Loucy (cell line): ENCODE data around the gene BRD3OS.
A peak's percentile ranks its signal among the peaks of the same experiment; 100 is the strongest.

Source experiments
- H2AFZ ChIP-seq: fragments of 200-600 bp; sonication (generic); 2 replicates; pipeline ENCODE4 v1.6.0; 2016; ENCODE audit warnings: antibody characterized with exemption, mild to moderate bottlenecking, low read length, moderate library complexity
- H3F3A ChIP-seq: fragments of 200-600 bp; 2 replicates; pipeline ENCODE4 v1.6.0; 2016; ENCODE audit warnings: antibody characterized with exemption, low read depth, mild to moderate bottlenecking
- H3K27me3 ChIP-seq: fragments of 200-600 bp; sonication (generic); 2 replicates; pipeline ENCODE4 v1.6.1; 2014; ENCODE audit warnings: low read length, mild to moderate bottlenecking; ENCODE audit not compliant: insufficient read depth, poor library complexity, severe bottlenecking
- H3K36me3 ChIP-seq: fragments of 200-600 bp; sonication (generic); 2 replicates; pipeline ENCODE4 v1.6.1; 2016; ENCODE audit warnings: low read length; ENCODE audit not compliant: insufficient read depth
- H3K4me1 ChIP-seq: fragments of 200-600 bp; sonication (generic); 2 replicates; pipeline ENCODE4 v1.5.1; 2014; ENCODE audit warnings: low read length, mild to moderate bottlenecking; ENCODE audit not compliant: insufficient read depth, poor library complexity, severe bottlenecking
- H3K4me2 ChIP-seq: fragments of 200-600 bp; sonication (generic); 2 replicates; pipeline ENCODE4 v1.6.0; 2014; ENCODE audit warnings: antibody characterized with exemption, low read length, low read depth, mild to moderate bottlenecking; ENCODE audit not compliant: poor library complexity, severe bottlenecking
- H3K4me3 ChIP-seq: fragments of 200-600 bp; sonication (generic); 2 replicates; pipeline ENCODE4 v1.5.1; 2014; ENCODE audit warnings: low read length, mild to moderate bottlenecking, mixed read lengths; ENCODE audit not compliant: poor library complexity, severe bottlenecking
- H3K79me2 ChIP-seq: fragments of 200-600 bp; sonication (generic); 2 replicates; pipeline ENCODE4 v1.6.1; 2014; ENCODE audit warnings: low read length; ENCODE audit not compliant: insufficient read depth
- H3K9ac ChIP-seq: fragments of 200-600 bp; sonication (generic); 2 replicates; pipeline ENCODE4 v1.6.0; 2014; ENCODE audit warnings: mild to moderate bottlenecking, low read depth, low read length, moderate library complexity; ENCODE audit not compliant: poor library complexity, severe bottlenecking
- H3K9me2 ChIP-seq: fragments of 200-600 bp; sonication (generic); replicated peaks from 2 replicates; pipeline ENCODE4 v1.6.1; 2016; ENCODE audit warnings: low read depth, low read length, mixed read lengths
- H3K9me3 ChIP-seq: fragments of 200-600 bp; sonication (generic); 2 replicates; pipeline ENCODE4 v1.6.1; 2014; ENCODE audit warnings: mild to moderate bottlenecking, antibody characterized with exemption, low read length, low read depth; ENCODE audit not compliant: insufficient read depth
- H4K20me1 ChIP-seq: fragments of 200-600 bp; sonication (generic); 2 replicates; pipeline ENCODE4 v1.6.0; 2014; ENCODE audit warnings: antibody characterized with exemption, low read length, mild to moderate bottlenecking; ENCODE audit not compliant: insufficient read depth, poor library complexity, severe bottlenecking
- EZH2phosphoT487 ChIP-seq: fragments of 200-600 bp; IDR thresholded peaks from 2 replicates; pipeline ENCODE4 v1.6.1; 2018; ENCODE audit warnings: antibody characterized with exemption, mild to moderate bottlenecking, moderate library complexity, borderline replicate concordance
- TF ChIP-seq, protein P1 (sequence below): fragments of 200-600 bp; sonication (generic); conservative IDR thresholded peaks from 2 replicates; pipeline ENCODE4 v1.5.1; 2014; ENCODE audit warnings: mild to moderate bottlenecking, antibody characterized with exemption, low read length

The BRD3OS gene

DNA sequence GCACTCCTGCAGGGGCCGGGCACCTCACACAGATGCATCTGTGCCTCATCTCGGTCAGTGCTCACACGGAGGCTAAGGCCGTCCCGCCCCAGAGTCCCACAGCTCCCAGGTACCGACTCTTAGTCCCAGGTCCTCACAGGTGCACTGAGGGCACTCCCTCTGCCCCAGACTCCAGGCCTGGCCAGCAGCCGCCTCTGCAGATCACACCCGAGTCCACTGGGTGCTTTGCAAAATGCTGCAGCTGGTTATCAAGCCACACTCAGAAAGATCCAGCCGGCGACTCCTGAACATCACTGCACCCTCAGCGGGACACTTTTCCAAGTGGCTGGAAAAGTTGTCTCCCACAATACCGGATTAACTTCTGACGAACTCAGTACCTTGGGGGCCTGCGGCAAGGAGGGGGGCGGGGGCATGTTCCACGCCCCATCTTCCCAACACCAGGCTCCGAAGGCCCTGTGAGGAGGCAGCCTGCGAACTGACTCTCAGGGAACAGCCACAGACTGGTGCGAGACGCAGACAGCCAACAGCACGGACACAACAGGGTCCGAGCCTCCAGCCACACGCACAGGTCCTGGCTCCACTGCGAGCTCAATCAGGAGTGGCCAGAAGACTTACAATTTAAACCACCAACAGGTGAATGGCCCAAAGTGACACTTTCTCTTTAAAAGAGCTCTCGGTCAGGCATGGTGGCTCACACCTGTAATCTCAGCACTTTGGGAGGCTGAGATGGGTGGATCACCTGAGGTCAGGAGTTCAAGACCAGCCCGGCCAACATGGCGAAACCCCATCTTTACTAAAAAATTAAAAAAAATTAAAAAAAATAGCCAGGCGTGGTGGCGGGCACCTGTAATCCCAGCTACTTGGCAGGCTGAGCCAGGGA lies 38.5 kb downstream of the BRD3OS start:
- H3K9ac ChIP-seq: no peak overlapping the region
- H2AFZ ChIP-seq: no peak overlapping the region
- TF ChIP-seq EZH2phosphoT487: no peak
- TF ChIP-seq, protein P1, sequence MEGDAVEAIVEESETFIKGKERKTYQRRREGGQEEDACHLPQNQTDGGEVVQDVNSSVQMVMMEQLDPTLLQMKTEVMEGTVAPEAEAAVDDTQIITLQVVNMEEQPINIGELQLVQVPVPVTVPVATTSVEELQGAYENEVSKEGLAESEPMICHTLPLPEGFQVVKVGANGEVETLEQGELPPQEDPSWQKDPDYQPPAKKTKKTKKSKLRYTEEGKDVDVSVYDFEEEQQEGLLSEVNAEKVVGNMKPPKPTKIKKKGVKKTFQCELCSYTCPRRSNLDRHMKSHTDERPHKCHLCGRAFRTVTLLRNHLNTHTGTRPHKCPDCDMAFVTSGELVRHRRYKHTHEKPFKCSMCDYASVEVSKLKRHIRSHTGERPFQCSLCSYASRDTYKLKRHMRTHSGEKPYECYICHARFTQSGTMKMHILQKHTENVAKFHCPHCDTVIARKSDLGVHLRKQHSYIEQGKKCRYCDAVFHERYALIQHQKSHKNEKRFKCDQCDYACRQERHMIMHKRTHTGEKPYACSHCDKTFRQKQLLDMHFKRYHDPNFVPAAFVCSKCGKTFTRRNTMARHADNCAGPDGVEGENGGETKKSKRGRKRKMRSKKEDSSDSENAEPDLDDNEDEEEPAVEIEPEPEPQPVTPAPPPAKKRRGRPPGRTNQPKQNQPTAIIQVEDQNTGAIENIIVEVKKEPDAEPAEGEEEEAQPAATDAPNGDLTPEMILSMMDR: no peak
- H4K20me1 ChIP-seq: peaks cover 78% of the 10 kb centered on the region
- peaks cover 16% of the 10 kb centered on the region for H3K4me1 ChIP-seq
- H3K36me3 ChIP-seq: no peaks in the 10 kb centered on the region
- no peak overlapping the region for H3K4me3 ChIP-seq
- 0 out of 2 replicates have a peak, but pooled peaks cover 2% of the 10 kb centered on the region for H3F3A ChIP-seq
- H3K79me2 ChIP-seq: peaks cover 85% of the 10 kb centered on the region
- no peaks in the 10 kb centered on the region for H3K9me2 ChIP-seq
- H3K9me3 ChIP-seq: no peaks in the 10 kb centered on the region
- H3K27me3 ChIP-seq: no peaks in the 10 kb centered on the region
- peak overlapping the region; percentile 85 for H3K4me2 ChIP-seq

DNA sequence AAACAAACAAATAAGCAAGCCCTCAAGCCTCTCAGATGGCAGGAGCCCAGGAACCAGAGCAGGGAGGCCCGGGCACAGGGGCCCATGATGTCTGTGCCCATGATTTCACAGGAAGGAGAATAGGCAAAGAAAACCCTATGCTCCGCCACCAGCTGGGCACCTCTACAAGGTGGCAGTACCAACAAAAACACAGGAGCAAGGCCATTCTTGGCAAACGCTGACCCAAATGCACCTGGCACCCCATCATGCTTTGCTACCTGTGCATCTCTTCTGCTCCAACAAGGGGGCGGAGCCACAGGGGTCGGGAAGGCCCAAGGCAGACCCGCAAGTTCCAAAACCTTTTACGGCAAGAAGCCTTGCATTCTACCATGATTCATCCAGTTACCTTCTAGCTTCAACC lies 39.4 kb downstream of the BRD3OS start:
- H3K79me2 ChIP-seq: peaks cover 76% of the 10 kb centered on the region
- peaks cover 23% of the 10 kb centered on the region for H3K4me1 ChIP-seq
- peak overlapping the region; percentile 85 for H3K4me2 ChIP-seq

DNA sequence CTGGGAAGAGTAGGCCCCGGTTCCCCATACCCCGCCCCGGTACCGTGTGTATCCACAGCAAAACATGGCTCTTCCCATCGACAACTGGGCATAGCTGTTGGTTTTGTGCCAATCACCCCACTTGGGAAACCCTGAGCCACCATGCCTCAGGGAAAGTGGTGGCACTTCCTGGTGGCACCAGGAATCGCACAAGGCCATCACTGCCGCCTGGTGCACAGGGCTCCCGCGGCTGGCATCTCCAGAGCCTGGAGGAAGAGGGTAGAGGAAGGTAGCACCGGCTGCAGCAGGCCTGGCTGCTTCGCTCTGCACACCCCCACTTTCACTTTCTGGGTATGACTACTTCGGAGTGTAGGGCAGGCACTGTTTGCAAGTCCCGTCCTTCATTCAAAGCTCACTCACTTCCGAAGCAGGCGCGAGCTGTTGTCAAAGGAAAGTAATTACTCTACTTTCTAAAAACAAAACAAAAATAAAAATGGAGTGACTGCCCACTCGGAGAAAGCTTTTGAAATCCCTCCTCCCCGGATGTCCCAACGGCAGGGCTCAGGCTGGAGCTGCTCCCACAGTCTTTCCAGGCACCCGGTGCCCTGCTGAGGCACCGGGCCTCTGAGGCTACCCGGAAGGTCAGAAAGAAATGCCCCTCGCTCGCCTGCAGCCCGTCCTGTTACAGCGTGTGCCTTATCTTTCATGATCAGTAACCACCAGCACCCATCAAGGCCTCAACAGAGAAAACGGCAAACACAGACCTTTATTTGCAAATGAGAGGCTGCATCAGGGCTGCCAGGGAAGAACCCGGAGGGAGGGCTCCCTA lies 40.5 kb downstream of the BRD3OS start:
- peaks cover 65% of the 10 kb centered on the region for H3K79me2 ChIP-seq

More for the DNA sequence above, 39.4 kb downstream of the BRD3OS start:
- 0 out of 2 replicates have a peak, but pooled peaks cover 2% of the 10 kb centered on the region for H3F3A ChIP-seq
- no peak overlapping the region for H3K9ac ChIP-seq
- no peaks in the 10 kb centered on the region for H3K9me3 ChIP-seq
- H3K9me2 ChIP-seq: no peaks in the 10 kb centered on the region
- peaks cover 72% of the 10 kb centered on the region for H4K20me1 ChIP-seq
- H3K36me3 ChIP-seq: no peaks in the 10 kb centered on the region
- H2AFZ ChIP-seq: no peak overlapping the region
- TF ChIP-seq EZH2phosphoT487: no peak
- TF ChIP-seq, protein P1: no peak
- H3K4me3 ChIP-seq: peak overlapping the region; percentile 84
- no peaks in the 10 kb centered on the region for H3K27me3 ChIP-seq

More for the DNA sequence above, 40.5 kb downstream of the BRD3OS start:
- Histone ChIP-seq H3F3A (0 out of 2 replicates have a peak, but pooled peaks cover 2% of the 10 kb centered on the region), H3K4me3 (peak overlapping the region; percentile 84), H3K9me3 (no peaks in the 10 kb centered on the region), H4K20me1 (peaks cover 61% of the 10 kb centered on the region), H3K4me2 (peak overlapping the region; percentile 85), H3K9me2 (no peaks in the 10 kb centered on the region), H3K36me3 (no peaks in the 10 kb centered on the region), H3K9ac (peak overlapping the region; percentile 92), H3K4me1 (peaks cover 23% of the 10 kb centered on the region), H3K27me3 (no peaks in the 10 kb centered on the region), H2AFZ (no peak overlapping the region)
- no peak for TF ChIP-seq EZH2phosphoT487
- TF ChIP-seq, protein P1: no peak
